Body of pancreas (tissue), 4 donors: Measurements from ENCODE around the gene CRTC2. TPM values are rescaled to one million over a fixed set of nuclear protein-coding genes. Genes with fewer than 3 reads are reported as not detected.
A peak's percentile ranks its signal among the peaks of the same experiment; 100 is the strongest.

Experiments
- ATAC-seq: fragments of 150-250 bp; one replicate; pipeline ENCODE4 v1.9.1; 2016
- DNase-seq, 4 donors: peaks; one replicate each; pipeline ENCODE4 v3.0.0-alpha.2; 2019
- H3K27ac ChIP-seq, 4 donors: fragments of 200-600 bp; sonication (generic); 1 replicate in 3 of 4; 2 replicates in 1 of 4; pipeline versions ENCODE4 v1.5.1 to v1.6.1; 2016 to 2019; ENCODE audit warnings: mild to moderate bottlenecking in 1 of 4, mixed read lengths in 1 of 4, moderate library complexity in 1 of 4
- H3K27me3 ChIP-seq, 2 donors: fragments of 200-600 bp; sonication (generic); one replicate each; pipeline ENCODE4 v1.6.0; 2016; ENCODE audit warnings: mild to moderate bottlenecking in 1 of 2
- H3K36me3 ChIP-seq, 2 donors: fragments of 200-600 bp; sonication (generic); replicated peaks in 1 of 2; 2 replicates each; pipeline ENCODE4 v1.5.1; 2016; ENCODE audit warnings: low read depth in 2 of 2; ENCODE audit not compliant: insufficient read depth in 1 of 2
- H3K4me1 ChIP-seq: fragments of 200-600 bp; sonication (generic); one replicate; pipeline ENCODE4 v1.6.0; 2016
- H3K4me3 ChIP-seq, 2 donors: fragments of 200-600 bp; sonication (generic); 1 replicate in 1 of 2; 2 replicates in 1 of 2; pipeline ENCODE4 v1.5.1; 2016 to 2019
- H3K9me3 ChIP-seq, 3 donors: fragments of 200-600 bp; sonication (generic); 1 replicate in 2 of 3; 2 replicates in 1 of 3; pipeline ENCODE4 v1.5.1; 2016
- POLR2A ChIP-seq, 3 donors: fragments of 450-650 bp; IDR thresholded peaks; one replicate each; pipeline ENCODE4 v1.6.1; 2016; ENCODE audit warnings: antibody characterized with exemption in 3 of 3, mild to moderate bottlenecking in 2 of 3
- WGBS, 2 donors: methylation state at CpG; one replicate each; pipeline ENCODE4 v1.1.5; 2017; 5-methylcytosine and 5-hydroxymethylcytosine counted together
- intact Hi-C: fragments of 100-400 bp; cut with DNase I; formaldehyde crosslinking; loops from one replicate; pipeline ENCODE4 v1.15.1; 2023
- total RNA-seq, 2 donors: library from RNA; depleted of rRNA; stranded (reverse); fragments of >200 nt; gene quantifications; one replicate each; pipeline ENCODE4 v1.1.0, GENCODE V29; 2016
- TF ChIP-seq, protein P1 (sequence below), 7 experiments: fragments of 450-650 bp in 4 of 7; fragments of 200-600 bp in 3 of 7; sonication (generic) in 3 of 7; IDR thresholded peaks; one replicate each; pipeline ENCODE4 v1.5.1; 2016 to 2019; ENCODE audit warnings: antibody characterized with exemption in 7 of 7

CRTC2 gene
- total RNA-seq, 2 donors from 2014 or later: 15.2 to 15.8 TPM

DNA sequence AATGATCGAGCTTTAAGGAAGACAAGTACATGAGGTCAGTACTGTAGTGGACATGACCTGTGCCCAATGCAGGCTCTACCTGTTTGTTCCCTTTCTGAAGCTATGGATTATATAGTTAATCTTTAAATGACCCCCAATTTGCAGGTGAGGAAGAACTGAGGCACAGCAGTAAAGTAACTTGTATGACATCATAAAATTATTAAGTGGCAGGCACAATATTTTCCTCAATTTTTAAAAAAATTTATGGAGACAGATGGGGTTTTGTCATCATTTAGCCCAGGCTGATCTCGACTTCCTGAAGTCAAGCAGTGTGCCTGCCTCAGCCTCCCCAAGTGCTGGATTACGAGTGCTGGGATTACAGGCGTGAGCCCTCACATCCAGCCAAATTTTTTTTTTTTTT is 32.0 kb downstream of the CRTC2 start:
- no peak for ATAC-seq
- WGBS, 2 donors: 68 to 76% methylated on average over 4 of the region's 4 CpGs
- no peaks in the 10 kb centered on the region for H3K27me3 ChIP-seq
- no peak for DNase-seq
- peaks cover 0 to 6% of the 10 kb centered on the region in 2 donors for H3K36me3 ChIP-seq
- intact Hi-C loops: no loop called here
- H3K4me1 ChIP-seq: peaks cover 13% of the 10 kb centered on the region
- no peaks in the 10 kb centered on the region for H3K9me3 ChIP-seq
- H3K27ac ChIP-seq: no peak overlapping the region
- no peak for TF ChIP-seq POLR2A (IDR thresholded peaks at IDR 0.05)
- TF ChIP-seq, protein P1, sequence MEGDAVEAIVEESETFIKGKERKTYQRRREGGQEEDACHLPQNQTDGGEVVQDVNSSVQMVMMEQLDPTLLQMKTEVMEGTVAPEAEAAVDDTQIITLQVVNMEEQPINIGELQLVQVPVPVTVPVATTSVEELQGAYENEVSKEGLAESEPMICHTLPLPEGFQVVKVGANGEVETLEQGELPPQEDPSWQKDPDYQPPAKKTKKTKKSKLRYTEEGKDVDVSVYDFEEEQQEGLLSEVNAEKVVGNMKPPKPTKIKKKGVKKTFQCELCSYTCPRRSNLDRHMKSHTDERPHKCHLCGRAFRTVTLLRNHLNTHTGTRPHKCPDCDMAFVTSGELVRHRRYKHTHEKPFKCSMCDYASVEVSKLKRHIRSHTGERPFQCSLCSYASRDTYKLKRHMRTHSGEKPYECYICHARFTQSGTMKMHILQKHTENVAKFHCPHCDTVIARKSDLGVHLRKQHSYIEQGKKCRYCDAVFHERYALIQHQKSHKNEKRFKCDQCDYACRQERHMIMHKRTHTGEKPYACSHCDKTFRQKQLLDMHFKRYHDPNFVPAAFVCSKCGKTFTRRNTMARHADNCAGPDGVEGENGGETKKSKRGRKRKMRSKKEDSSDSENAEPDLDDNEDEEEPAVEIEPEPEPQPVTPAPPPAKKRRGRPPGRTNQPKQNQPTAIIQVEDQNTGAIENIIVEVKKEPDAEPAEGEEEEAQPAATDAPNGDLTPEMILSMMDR (IDR thresholded peaks at IDR 0.05): no peak
- H3K4me3 ChIP-seq: no peak overlapping the region

DNA sequence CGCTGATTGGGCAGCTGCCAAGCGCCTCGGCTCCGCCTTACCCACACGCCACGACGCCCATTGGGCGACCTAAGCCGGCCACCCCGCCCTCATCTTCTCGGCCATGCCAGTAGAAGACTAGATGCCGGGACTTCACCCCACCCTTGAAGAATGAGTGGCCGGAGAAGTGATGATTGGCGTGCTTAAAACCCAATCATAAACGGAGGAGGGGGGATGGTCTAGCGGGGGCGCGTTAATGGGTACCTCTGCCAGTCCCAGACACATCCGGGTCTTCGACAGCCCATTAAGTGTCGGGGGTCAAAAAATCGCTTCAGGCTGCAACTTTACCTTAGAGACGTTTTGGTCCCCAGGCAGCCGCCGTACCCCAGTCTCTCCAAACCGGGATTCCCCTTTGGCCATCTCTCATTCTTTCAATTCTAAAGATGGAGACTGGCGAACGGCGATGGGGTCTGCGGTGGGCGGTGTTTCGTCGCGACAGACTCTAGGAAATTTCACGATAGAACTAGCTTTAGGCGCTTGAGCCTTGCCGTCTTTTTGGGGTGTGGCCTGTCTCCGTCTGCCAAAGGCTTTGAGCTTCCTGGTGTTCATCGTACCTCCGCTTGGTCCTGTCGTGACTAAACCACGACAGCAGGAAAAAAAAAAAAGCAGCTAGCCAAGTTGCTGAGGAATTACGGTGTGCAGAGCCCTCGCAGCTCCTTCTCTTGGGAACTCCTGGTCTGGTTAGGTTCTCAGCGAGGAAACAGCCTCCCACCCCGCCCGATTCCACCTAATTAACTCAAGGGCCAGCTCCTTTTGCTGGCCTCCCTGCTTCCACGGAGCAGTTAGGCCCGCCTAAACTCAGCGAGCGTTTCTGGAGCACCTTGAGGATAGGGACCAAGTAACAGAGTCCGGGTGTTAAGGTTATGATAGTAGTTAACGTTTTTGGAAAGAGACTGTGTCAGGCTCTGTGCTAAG is 35.2 kb downstream of the CRTC2 start, which contains the start of gene GATAD2B:
Gene GATAD2B, minus strand, starts transcription at position 1 of the 954 bp plus-strand sequence. CDS start 94,625 bp downstream, outside the sequence.
- Histone ChIP-seq H3K27me3 (no peaks in the 10 kb centered on the region), H3K27ac (peak within 1 kb of the TSS; percentile 79 to 90 (median 84)), H3K4me3 (peak within 1 kb of the TSS; percentile 80 to 99), H3K4me1 (peaks cover 38% of the 10 kb centered on the region), H3K36me3 (no peaks in the 10 kb centered on the region), H3K9me3 (no peaks in the 10 kb centered on the region)
- TF ChIP-seq, protein P1 (IDR thresholded peaks at IDR 0.05): peak in 1 of 7 experiments; percentile 10
- peak in 2 of 3 donors; percentile 41 to 49 for TF ChIP-seq POLR2A (IDR thresholded peaks at IDR 0.05)
- ATAC-seq: peak; percentile 97
- intact Hi-C loops: no loop called here
- DNase-seq: peak; percentile 99 to 100 (median 100)
- 0 to 1% methylated on average over 30 to 53 of the region's 53 CpGs for WGBS, 2 donors

DNA sequence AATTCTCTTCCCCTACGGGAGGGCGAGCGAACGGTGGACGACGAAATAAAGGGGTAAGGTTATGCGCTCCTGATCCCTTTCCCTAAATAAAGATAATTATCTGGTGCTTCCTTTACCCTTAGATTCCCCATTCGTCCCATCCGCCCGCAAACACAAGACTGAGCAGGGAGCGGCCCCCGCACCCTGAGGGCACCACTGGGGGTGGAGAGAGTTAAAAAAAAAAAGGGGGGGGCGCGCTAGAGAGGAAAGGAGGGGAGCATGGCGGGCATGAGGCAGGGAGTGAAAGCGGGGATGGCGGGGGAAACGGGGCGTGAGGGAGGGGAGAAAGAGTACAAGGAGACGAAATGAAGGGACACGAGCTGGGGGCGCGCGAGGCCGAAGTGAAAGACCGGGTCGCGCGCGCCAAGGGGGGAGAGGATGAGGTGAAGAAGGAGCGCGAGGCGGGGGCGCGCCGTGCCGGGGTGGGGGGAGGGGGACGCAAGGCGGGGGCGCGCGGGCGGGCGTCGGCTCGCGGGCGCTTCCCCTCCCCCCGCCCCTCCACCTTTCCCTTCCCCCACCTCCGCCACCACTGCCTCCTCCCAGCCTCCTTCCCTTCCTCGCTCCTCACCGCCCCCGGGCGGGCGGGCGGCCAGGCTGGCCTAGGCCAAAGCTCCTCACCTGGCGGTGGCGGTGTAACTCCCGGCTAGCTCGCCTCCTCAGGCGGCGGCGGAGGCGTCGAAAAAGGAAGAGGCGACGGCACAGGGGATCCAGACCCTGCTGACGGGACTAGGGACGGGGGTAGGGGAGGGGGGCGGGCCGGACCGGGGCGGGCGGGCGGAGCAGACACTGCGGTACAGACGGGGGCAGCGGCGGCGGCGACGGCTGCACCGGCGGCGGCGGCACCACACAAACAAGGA is 36.1 kb downstream of the CRTC2 start:
- Histone ChIP-seq H3K4me1 (peaks cover 38% of the 10 kb centered on the region), H3K27ac (peak overlapping the region; percentile 70 to 90 (median 82)), H3K9me3 (no peaks in the 10 kb centered on the region), H3K4me3 (peak overlapping the region; percentile 80 to 99), H3K27me3 (no peaks in the 10 kb centered on the region), H3K36me3 (no peaks in the 10 kb centered on the region)
- TF ChIP-seq POLR2A (IDR thresholded peaks at IDR 0.05): no peak
- TF ChIP-seq, protein P1 (IDR thresholded peaks at IDR 0.05): peak in 3 of 7 experiments; percentile 12 to 26 (median 26)
- ATAC-seq (peak; percentile 45), DNase-seq (peak in 1 of 4 donors; percentile 30)
- intact Hi-C loops: no loop called here
- WGBS, 2 donors: 0 to 1% methylated on average over 33 to 54 of the region's 86 CpGs

DNA sequence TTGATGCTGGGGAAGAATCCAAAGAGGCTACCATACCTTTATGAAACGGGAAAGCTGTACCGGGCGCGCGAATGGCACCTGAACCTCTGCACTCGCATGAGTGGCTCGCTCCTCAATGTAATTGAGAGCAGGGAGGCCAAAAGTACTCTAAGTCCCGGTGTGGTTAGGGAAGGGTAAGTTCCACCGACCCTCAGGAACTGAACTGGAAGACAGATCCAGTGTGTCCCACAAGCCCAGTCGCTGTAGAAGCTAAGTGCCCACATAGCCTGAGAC is 36.7 kb downstream of the CRTC2 start:
- H3K27me3 ChIP-seq: no peaks in the 10 kb centered on the region

More for the DNA sequence above, 36.7 kb downstream of the CRTC2 start:
- Histone ChIP-seq H3K4me3 (peak overlapping the region; percentile 80 to 99), H3K9me3 (no peaks in the 10 kb centered on the region), H3K4me1 (peaks cover 38% of the 10 kb centered on the region), H3K36me3 (no peaks in the 10 kb centered on the region), H3K27ac (peak overlapping the region in 3 of 4 donors; percentile 70 to 90 (median 86))
- ATAC-seq (no peak), DNase-seq (no peak)
- TF ChIP-seq, protein P1 (IDR thresholded peaks at IDR 0.05): no peak
- no peak for TF ChIP-seq POLR2A (IDR thresholded peaks at IDR 0.05)
- intact Hi-C loops: no loop called here
- WGBS, 2 donors: 0 to 1% methylated on average over 2 to 10 of the region's 10 CpGs
